ENCODE results near the gene MRPL11. TPM values are rescaled to one million over a fixed set of nuclear protein-coding genes. Genes with fewer than 3 reads are reported as not detected.

Gene MRPL11
- total and polyA plus RNA-seq, 4 donors, result 18.0 to 45.6 (median 32.3) TPM

- H3K27me3 ChIP-seq (ENCODE audit: control insufficient read depth in 4 of 4, insufficient read depth in 4 of 4, low read length in 3 of 4), result peaks cover 0 to 2% (median under 1%) of the 10 kb centered on the region in 4 donors
- 55% methylated on average over 4 of the region's 4 CpGs for WGBS
These were observed 27.3 kb downstream of the MRPL11 start for GRCh38 chr11:66411323-66411722.

GRCh38 chr11:66410191-66410590, 28.5 kb downstream of the MRPL11 start:
- 80% methylated on average over 12 of the region's 12 CpGs for WGBS
- TF ChIP-seq HNF4A (conservative IDR thresholded peaks at IDR 0.05) (no peak), ATF3 (IDR thresholded peaks at IDR 0.05) (no peak), FOXA2 (IDR thresholded peaks at IDR 0.05) (no peak), JUND (IDR thresholded peaks at IDR 0.05) (no peak), HNF4G (IDR thresholded peaks at IDR 0.05) (no peak), SP1 (IDR thresholded peaks at IDR 0.05) (no peak), TAF1 (conservative IDR thresholded peaks at IDR 0.05) (no peak), YY1 (IDR thresholded peaks at IDR 0.05) (no peak), MAX (IDR thresholded peaks at IDR 0.05) (no peak)
- Histone ChIP-seq H3K9me3 (ENCODE audit: control insufficient read depth in 4 of 4, low read length in 3 of 4) (no peaks in the 10 kb centered on the region), H3K4me3 (ENCODE audit: low read depth in 1 of 3, low read length in 3 of 3) (no peak overlapping the region), H3K9ac (ENCODE audit: low read depth in 1 of 2, low read length in 2 of 2) (no peak overlapping the region), H3K4me1 (ENCODE audit: control insufficient read depth in 4 of 4, insufficient read depth in 4 of 4, low read length in 3 of 4) (peaks cover 0 to 3% (median 0%) of the 10 kb centered on the region in 4 donors), H3K27ac (ENCODE audit: low read depth in 1 of 2, low read length in 2 of 2) (no peak overlapping the region), H3K36me3 (ENCODE audit: control insufficient read depth in 4 of 4, insufficient read depth in 3 of 4, low read depth in 1 of 4, low read length in 3 of 4) (no peaks in the 10 kb centered on the region), H3K27me3 (ENCODE audit: control insufficient read depth in 4 of 4, insufficient read depth in 4 of 4, low read length in 3 of 4) (peaks cover 0 to 4% (median under 1%) of the 10 kb centered on the region in 4 donors)
- DNase-seq (ENCODE audit: low spot score), result no peak

More at GRCh38 chr11:66411323-66411722, 27.3 kb downstream of the MRPL11 start:
- no peak overlapping the region for H3K9ac ChIP-seq (ENCODE audit: low read depth in 1 of 2, low read length in 2 of 2)
- no peak overlapping the region for H3K4me3 ChIP-seq (ENCODE audit: low read depth in 1 of 3, low read length in 3 of 3)
- no peaks in the 10 kb centered on the region for H3K9me3 ChIP-seq (ENCODE audit: control insufficient read depth in 4 of 4, low read length in 3 of 4)
- no peak overlapping the region for H3K27ac ChIP-seq (ENCODE audit: low read depth in 1 of 2, low read length in 2 of 2)
- DNase-seq (ENCODE audit: low spot score), result no peak
- peaks cover 0 to 3% (median 0%) of the 10 kb centered on the region in 4 donors for H3K4me1 ChIP-seq (ENCODE audit: control insufficient read depth in 4 of 4, insufficient read depth in 4 of 4, low read length in 3 of 4)
- no peak for TF ChIP-seq FOXA2 (IDR thresholded peaks at IDR 0.05)
- no peak for TF ChIP-seq ATF3 (IDR thresholded peaks at IDR 0.05)
- TF ChIP-seq EGR1 (IDR thresholded peaks at IDR 0.05; ENCODE audit: low read depth in 2 of 2), result no peak
- no peak for TF ChIP-seq JUND (IDR thresholded peaks at IDR 0.05)
- TF ChIP-seq MAX (IDR thresholded peaks at IDR 0.05), result no peak
- no peak for TF ChIP-seq HNF4A (conservative IDR thresholded peaks at IDR 0.05)
- no peaks in the 10 kb centered on the region for H3K36me3 ChIP-seq (ENCODE audit: control insufficient read depth in 4 of 4, insufficient read depth in 3 of 4, low read depth in 1 of 4, low read length in 3 of 4)

- H3K4me3 ChIP-seq (ENCODE audit: low read depth in 1 of 3, low read length in 3 of 3), result no peak overlapping the region
- peaks cover 0 to 3% (median 0%) of the 10 kb centered on the region in 4 donors for H3K4me1 ChIP-seq (ENCODE audit: control insufficient read depth in 4 of 4, insufficient read depth in 4 of 4, low read length in 3 of 4)
- no peak overlapping the region for H3K27ac ChIP-seq (ENCODE audit: low read depth in 1 of 2, low read length in 2 of 2)
- no peaks in the 10 kb centered on the region for H3K36me3 ChIP-seq (ENCODE audit: control insufficient read depth in 4 of 4, insufficient read depth in 3 of 4, low read depth in 1 of 4, low read length in 3 of 4)
- WGBS, result 19% methylated on average over 15 of the region's 15 CpGs
- no peak overlapping the region for H3K9ac ChIP-seq (ENCODE audit: low read depth in 1 of 2, low read length in 2 of 2)
- peaks cover 0 to 4% (median under 1%) of the 10 kb centered on the region in 4 donors for H3K27me3 ChIP-seq (ENCODE audit: control insufficient read depth in 4 of 4, insufficient read depth in 4 of 4, low read length in 3 of 4)
- DNase-seq (ENCODE audit: low spot score), result no peak
- no peaks in the 10 kb centered on the region for H3K9me3 ChIP-seq (ENCODE audit: control insufficient read depth in 4 of 4, low read length in 3 of 4)
- TF ChIP-seq NR2F2 (IDR thresholded peaks at IDR 0.05) (no peak), ZBTB33 (IDR thresholded peaks at IDR 0.05) (no peak), HNF4G (IDR thresholded peaks at IDR 0.05) (no peak), JUND (IDR thresholded peaks at IDR 0.05) (no peak), SP1 (IDR thresholded peaks at IDR 0.05) (no peak), FOXA1 (IDR thresholded peaks at IDR 0.05) (no peak), CTCF (IDR thresholded peaks at IDR 0.05; ENCODE audit: low read depth, low read length, missing input control) (no peak), GABPA (IDR thresholded peaks at IDR 0.05 in 1 of 2, conservative IDR thresholded peaks at IDR 0.05 in 1 of 2) (no peak), YY1 (IDR thresholded peaks at IDR 0.05) (no peak), TAF1 (conservative IDR thresholded peaks at IDR 0.05) (no peak), HNF4A (conservative IDR thresholded peaks at IDR 0.05) (no peak), ATF3 (IDR thresholded peaks at IDR 0.05) (no peak), RXRA (IDR thresholded peaks at IDR 0.05) (no peak), EGR1 (IDR thresholded peaks at IDR 0.05; ENCODE audit: low read depth in 2 of 2) (no peak), MAX (IDR thresholded peaks at IDR 0.05) (no peak), FOXA2 (IDR thresholded peaks at IDR 0.05) (no peak), REST (IDR thresholded peaks at IDR 0.05) (no peak)
These were observed 29.4 kb downstream of the MRPL11 start for GRCh38 chr11:66409226-66409625.
